Caco-2 (cell line): Measurements from ENCODE around the gene BPIFB4. TPM values are rescaled to one million over a fixed set of nuclear protein-coding genes. Genes with fewer than 3 reads are reported as not detected.

Experiments
- BruUV-seq: library from RNA; stranded (reverse); fragments of 400-500 nt; replicated peaks from 2 replicates; lab custom pipeline; 2021; lab: Mats Ljungman, UMichigan
- CTCF ChIA-PET: fragments of 300-600 bp; sonication (Branson Sonifier 250); formaldehyde crosslinking; loops from one replicate; lab custom pipeline; 2022; ENCODE audit warnings: antibody characterized with exemption; lab: Charles Lee
- POLR2A ChIA-PET: fragments of 300-600 bp; sonication (Branson Sonifier 250); formaldehyde crosslinking; loops from one replicate; lab custom pipeline; 2022; ENCODE audit warnings: antibody characterized with exemption; lab: Charles Lee
- DNase-seq, 2 experiments: peaks; one replicate each; pipeline versions ENCODE4 v3.0.0 to v3.0.0-alpha.2; 2020 to 2022
- H3K27me3 ChIP-seq: replicated peaks from 2 replicates; pipeline ENCODE4 v1.6.0; 2011; ENCODE audit warnings: low read length; ENCODE audit not compliant: control insufficient read depth, insufficient read depth
- H3K36me3 ChIP-seq: 2 replicates; pipeline ENCODE4 v1.5.1; 2011; ENCODE audit warnings: low read length; ENCODE audit not compliant: control insufficient read depth, insufficient read depth
- H3K4me1 ChIP-seq: fragments of 250-450 bp; sonication (Bioruptor Pico); 2 replicates; pipeline ENCODE4 v1.5.1; 2020; ENCODE audit warnings: mild to moderate bottlenecking
- H3K4me3 ChIP-seq: 2 replicates; pipeline ENCODE4 v1.5.1; 2011; ENCODE audit warnings: low read depth, mild to moderate bottlenecking, control low read depth, low read length
- H3K9me3 ChIP-seq: fragments of 250-450 bp; sonication (Bioruptor Pico); 2 replicates; pipeline ENCODE4 v1.5.1; 2020; ENCODE audit warnings: mild to moderate bottlenecking, moderate library complexity
- H3K27ac Mint-ChIP-seq: one replicate; pipeline ENCODE4 v1.8.0; 2022; ENCODE audit warnings: mixed read lengths; ENCODE audit not compliant: unreplicated experiment
- H3K27me3 Mint-ChIP-seq: one replicate; pipeline ENCODE4 v1.8.0; 2022; ENCODE audit warnings: mixed read lengths; ENCODE audit not compliant: insufficient read depth, unreplicated experiment
- H3K36me3 Mint-ChIP-seq: one replicate; pipeline ENCODE4 v1.8.0; 2022; ENCODE audit warnings: mild to moderate bottlenecking, mixed read lengths; ENCODE audit not compliant: insufficient read depth, unreplicated experiment
- H3K4me1 Mint-ChIP-seq: one replicate; pipeline ENCODE4 v1.8.0; 2022; ENCODE audit warnings: low read depth, mixed read lengths; ENCODE audit not compliant: unreplicated experiment
- H3K4me3 Mint-ChIP-seq: one replicate; pipeline ENCODE4 v1.8.0; 2022; ENCODE audit warnings: mild to moderate bottlenecking, moderate library complexity, mixed read lengths; ENCODE audit not compliant: unreplicated experiment
- H3K9me3 Mint-ChIP-seq: one replicate; pipeline ENCODE4 v1.8.0; 2022; ENCODE audit warnings: mixed read lengths; ENCODE audit not compliant: unreplicated experiment
- intact Hi-C: fragments of 100-400 bp; cut with micrococcal nuclease; formaldehyde crosslinking; loops from one replicate; pipeline ENCODE4 v1.10.0; 2022; ENCODE audit not compliant: unreplicated experiment
- total RNA-seq: library from RNA; stranded (reverse); gene quantifications from 2 replicates; pipeline ENCODE4 v1.2.3, GENCODE V29; 2022
- TF ChIP-seq, protein P1 (sequence below), 2 experiments: fragments of 200-600 bp in 1 of 2; IDR thresholded peaks; 1 replicate in 1 of 2; 2 replicates in 1 of 2; pipeline versions ENCODE4 v1.5.1 to v1.8.0; 2011 to 2022; ENCODE audit warnings: antibody characterized with exemption in 1 of 2, control low read depth in 1 of 2, inconsistent platforms in 1 of 2, low read depth in 1 of 2, low read length in 1 of 2, mild to moderate bottlenecking in 1 of 2, moderate library complexity in 1 of 2; ENCODE audit not compliant: insufficient read depth in 1 of 2, severe bottlenecking in 1 of 2, unreplicated experiment in 1 of 2

Gene BPIFB4
- total RNA-seq, 1 experiment from 2014 or later: not detected

DNA sequence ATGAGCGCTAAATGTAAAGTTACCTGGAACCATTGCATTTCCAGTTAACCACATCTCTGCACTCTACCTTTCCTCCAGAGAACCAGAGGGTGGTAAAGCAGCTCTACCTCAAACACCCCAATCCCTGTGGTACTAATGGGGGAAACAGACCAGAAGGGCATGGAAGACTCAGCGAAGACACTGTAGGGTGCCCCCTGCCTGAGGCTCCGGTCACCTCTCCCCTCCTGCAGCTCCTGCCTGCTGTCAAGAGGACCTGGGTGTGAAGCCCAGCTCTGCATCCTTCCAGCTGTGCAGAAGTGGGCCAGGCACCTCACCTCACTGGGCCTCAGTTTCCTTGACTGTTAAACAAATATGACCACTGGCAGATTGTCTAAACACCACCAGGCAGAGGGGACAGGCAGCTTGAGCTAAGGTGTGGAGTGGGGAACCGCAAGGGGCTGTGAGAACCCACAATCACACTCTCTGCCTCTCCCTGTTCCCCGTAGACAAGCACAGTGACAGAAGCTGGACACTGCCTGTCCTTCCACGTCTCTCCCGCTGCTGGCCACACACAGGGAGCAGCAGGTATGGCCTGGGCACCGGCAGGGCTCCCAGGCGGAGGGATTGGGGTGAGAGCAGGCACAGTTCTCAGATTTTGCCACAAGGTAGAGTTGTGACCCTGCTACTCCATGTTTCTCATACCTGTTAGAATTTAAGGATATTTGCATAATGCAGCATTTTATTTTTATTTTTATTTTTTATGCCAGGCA is 79.4 kb downstream of the BPIFB4 start:
- H3K27ac Mint-ChIP-seq: no peak overlapping the region

GRCh38 chr20:33159713-33160112 is 80.3 kb downstream of the BPIFB4 start:
- Histone ChIP-seq H3K4me3 (no peak overlapping the region), H3K4me1 (no peaks in the 10 kb centered on the region), H3K27me3 (no peaks in the 10 kb centered on the region; the same call in none of the 2 replicates), H3K9me3 (no peaks in the 10 kb centered on the region), H3K36me3 (no peaks in the 10 kb centered on the region)
- intact Hi-C loops: no loop called here
- no peak overlapping the region for H3K27ac Mint-ChIP-seq
- TF ChIP-seq, protein P1, sequence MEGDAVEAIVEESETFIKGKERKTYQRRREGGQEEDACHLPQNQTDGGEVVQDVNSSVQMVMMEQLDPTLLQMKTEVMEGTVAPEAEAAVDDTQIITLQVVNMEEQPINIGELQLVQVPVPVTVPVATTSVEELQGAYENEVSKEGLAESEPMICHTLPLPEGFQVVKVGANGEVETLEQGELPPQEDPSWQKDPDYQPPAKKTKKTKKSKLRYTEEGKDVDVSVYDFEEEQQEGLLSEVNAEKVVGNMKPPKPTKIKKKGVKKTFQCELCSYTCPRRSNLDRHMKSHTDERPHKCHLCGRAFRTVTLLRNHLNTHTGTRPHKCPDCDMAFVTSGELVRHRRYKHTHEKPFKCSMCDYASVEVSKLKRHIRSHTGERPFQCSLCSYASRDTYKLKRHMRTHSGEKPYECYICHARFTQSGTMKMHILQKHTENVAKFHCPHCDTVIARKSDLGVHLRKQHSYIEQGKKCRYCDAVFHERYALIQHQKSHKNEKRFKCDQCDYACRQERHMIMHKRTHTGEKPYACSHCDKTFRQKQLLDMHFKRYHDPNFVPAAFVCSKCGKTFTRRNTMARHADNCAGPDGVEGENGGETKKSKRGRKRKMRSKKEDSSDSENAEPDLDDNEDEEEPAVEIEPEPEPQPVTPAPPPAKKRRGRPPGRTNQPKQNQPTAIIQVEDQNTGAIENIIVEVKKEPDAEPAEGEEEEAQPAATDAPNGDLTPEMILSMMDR (IDR thresholded peaks at IDR 0.05; ENCODE audit: insufficient read depth in 1 of 2, low read depth in 1 of 2, low read length in 1 of 2, severe bottlenecking in 1 of 2, unreplicated experiment in 1 of 2): no peak
- CTCF ChIA-PET: interaction anchor here (0.6 to 1.5 kb wide), 2 partner anchors 63 to 460 kb away, joined by 3 to 6 read pairs; no protein-coding TSS in a partner anchor
- DNase-seq: no peak
- peaks cover 6% of the 10 kb centered on the region for H3K27me3 Mint-ChIP-seq
- no TSS peak for BruUV-seq
- H3K4me3 Mint-ChIP-seq: no peak overlapping the region
- no peaks in the 10 kb centered on the region for H3K36me3 Mint-ChIP-seq
- H3K4me1 Mint-ChIP-seq: no peaks in the 10 kb centered on the region
- no peaks in the 10 kb centered on the region for H3K9me3 Mint-ChIP-seq
- POLR2A ChIA-PET: no interaction called here

More for the DNA sequence above, 79.4 kb downstream of the BPIFB4 start:
- Mint-ChIP-seq H3K4me1 (no peaks in the 10 kb centered on the region), H3K36me3 (no peaks in the 10 kb centered on the region), H3K27me3 (peaks cover 11% of the 10 kb centered on the region), H3K4me3 (no peak overlapping the region), H3K9me3 (no peaks in the 10 kb centered on the region)
- H3K27me3 ChIP-seq: no peaks in the 10 kb centered on the region; the same call in none of the 2 replicates
- no peak overlapping the region for H3K4me3 ChIP-seq
- no peaks in the 10 kb centered on the region for H3K9me3 ChIP-seq
- CTCF ChIA-PET: interaction anchor here (1.0 to 1.5 kb wide), 2 partner anchors 53 to 63 kb away, joined by 3 to 6 read pairs; no protein-coding TSS in a partner anchor
- POLR2A ChIA-PET: no interaction called here
- intact Hi-C loops: no loop called here
- TF ChIP-seq, protein P1 (IDR thresholded peaks at IDR 0.05; ENCODE audit: insufficient read depth in 1 of 2, low read depth in 1 of 2, low read length in 1 of 2, severe bottlenecking in 1 of 2, unreplicated experiment in 1 of 2): no peak
- no peaks in the 10 kb centered on the region for H3K36me3 ChIP-seq
- no peaks in the 10 kb centered on the region for H3K4me1 ChIP-seq
- no peak for DNase-seq
- no TSS peak for BruUV-seq

GRCh38 chr20:33160681-33161080 is 81.2 kb downstream of the BPIFB4 start:
- DNase-seq: no peak
- Histone ChIP-seq H3K36me3 (no peaks in the 10 kb centered on the region), H3K9me3 (no peaks in the 10 kb centered on the region), H3K4me3 (no peak overlapping the region), H3K4me1 (no peaks in the 10 kb centered on the region), H3K27me3 (no peaks in the 10 kb centered on the region; the same call in none of the 2 replicates)
- Mint-ChIP-seq H3K27me3 (peaks cover 6% of the 10 kb centered on the region), H3K27ac (no peak overlapping the region), H3K9me3 (no peaks in the 10 kb centered on the region), H3K36me3 (no peaks in the 10 kb centered on the region), H3K4me1 (no peaks in the 10 kb centered on the region), H3K4me3 (no peak overlapping the region)
- POLR2A ChIA-PET: no interaction called here
- BruUV-seq: no TSS peak
- intact Hi-C loops: no loop called here
- TF ChIP-seq, protein P1 (IDR thresholded peaks at IDR 0.05; ENCODE audit: insufficient read depth in 1 of 2, low read depth in 1 of 2, low read length in 1 of 2, severe bottlenecking in 1 of 2, unreplicated experiment in 1 of 2): no peak
- CTCF ChIA-PET: no interaction called here

Other genes starting within 250 kb of the BPIFB4 start
- 1.8 and 2.0 TPM in 2 replicates for gene EFCAB8, start 220.7 kb upstream of the BPIFB4 start, total RNA-seq
- gene SUN5, start 75.2 kb upstream of the BPIFB4 start, total RNA-seq: not detected in 2 replicates
- not detected in 2 replicates for gene BPIFB2, start 71.9 kb upstream of the BPIFB4 start, total RNA-seq
- not detected in 2 replicates for gene BPIFB6, start 48.0 kb upstream of the BPIFB4 start, total RNA-seq
- gene BPIFB3, start 25.7 kb upstream of the BPIFB4 start, total RNA-seq: not detected in 2 replicates
- gene BPIFA2, start 88.5 kb downstream of the BPIFB4 start, total RNA-seq: not detected in 2 replicates
- not detected in 2 replicates for gene BPIFA3, start 137.7 kb downstream of the BPIFB4 start, total RNA-seq
- gene BPIFA1, start 156.4 kb downstream of the BPIFB4 start, total RNA-seq: not detected in 2 replicates
- not detected in 2 replicates for gene BPIFB1, start 203.6 kb downstream of the BPIFB4 start, total RNA-seq